Upper lobe of right lung (tissue), 1 donor: ENCODE results near the gene PPP1R27. TPM values are rescaled to one million over a fixed set of nuclear protein-coding genes. Genes with fewer than 3 reads are reported as not detected.

ENCODE experiments used
- ATAC-seq: fragments of 200-7000 bp; cut with Tn5 transposase; one replicate; pipeline ENCODE4 v1.9.1; 2020; ENCODE audit warnings: mild to moderate bottlenecking, moderate library complexity
- DNase-seq: peaks from one replicate; pipeline ENCODE4 v3.0.0-alpha.2; 2020
- H3K27ac ChIP-seq: fragments of 200-600 bp; one replicate; pipeline ENCODE4 v1.8.0; 2022
- H3K27me3 ChIP-seq: fragments of 200-600 bp; one replicate; pipeline ENCODE4 v1.8.0; 2022; ENCODE audit warnings: mild to moderate bottlenecking
- H3K36me3 ChIP-seq: fragments of 200-600 bp; one replicate; pipeline ENCODE4 v1.8.0; 2022
- H3K4me1 ChIP-seq: fragments of 200-600 bp; one replicate; pipeline ENCODE4 v1.8.0; 2022
- H3K4me3 ChIP-seq: fragments of 200-600 bp; one replicate; pipeline ENCODE4 v1.8.0; 2022; ENCODE audit warnings: mild to moderate bottlenecking
- H3K9me3 ChIP-seq: fragments of 200-600 bp; one replicate; pipeline ENCODE4 v1.8.0; 2022
- CTCF ChIP-seq: fragments of 200-600 bp; IDR thresholded peaks from one replicate; pipeline ENCODE4 v1.8.0; 2022; ENCODE audit warnings: antibody characterized with exemption
- intact Hi-C: fragments of 100-400 bp; cut with DNase I; formaldehyde crosslinking; loops from one replicate; pipeline ENCODE4 v1.11.0; 2022
- total RNA-seq: library from RNA; stranded (reverse); fragmentation: NEBNext Ultra II Directional; extraction: Animal tissue kit (Norgen Biotek cat#: 25700); gene quantifications from one replicate; pipeline ENCODE4 v1.2.1, GENCODE V29; 2021
- donor health status: DM: no; HTN: yes; CAD: no; lungs with severe emphysema.

Gene PPP1R27
- total RNA-seq, 1 donor from 2014 or later = not detected

GRCh38 chr17:81867991-81868673, 33.3 kb upstream of the PPP1R27 start:
- intact Hi-C loops = no loop called here
- Histone ChIP-seq H3K4me1 (peaks cover 43% of the 10 kb centered on the region), H3K27ac (no peak overlapping the region), H3K36me3 (peaks cover 19% of the 10 kb centered on the region), H3K27me3 (no peaks in the 10 kb centered on the region), H3K4me3 (no peak overlapping the region), H3K9me3 (no peaks in the 10 kb centered on the region)
- no peak for TF ChIP-seq CTCF
- DNase-seq (no peak), ATAC-seq (no peak)

GRCh38 chr17:81867170-81867990, 32.5 kb upstream of the PPP1R27 start:
- no peak overlapping the region for H3K4me3 ChIP-seq
- H3K9me3 ChIP-seq = no peaks in the 10 kb centered on the region
- H3K27ac ChIP-seq = peak overlapping the region; percentile 58
- DNase-seq (no peak), ATAC-seq (no peak)
- H3K27me3 ChIP-seq = no peaks in the 10 kb centered on the region
- TF ChIP-seq CTCF = no peak
- peaks cover 35% of the 10 kb centered on the region for H3K4me1 ChIP-seq
- intact Hi-C loops = no loop called here
- H3K36me3 ChIP-seq = peaks cover 19% of the 10 kb centered on the region

GRCh38 chr17:81866440-81867169, 31.8 kb upstream of the PPP1R27 start:
- peaks cover 19% of the 10 kb centered on the region for H3K36me3 ChIP-seq
- no peaks in the 10 kb centered on the region for H3K27me3 ChIP-seq
- no peaks in the 10 kb centered on the region for H3K9me3 ChIP-seq
- ATAC-seq (no peak), DNase-seq (no peak)
- peak overlapping the region; percentile 58 for H3K27ac ChIP-seq
- intact Hi-C loops = no loop called here
- no peak overlapping the region for H3K4me3 ChIP-seq
- H3K4me1 ChIP-seq = peaks cover 41% of the 10 kb centered on the region
- no peak for TF ChIP-seq CTCF

- Histone ChIP-seq H3K4me1 (peaks cover 42% of the 10 kb centered on the region), H3K27ac (peak overlapping the region; percentile 24), H3K4me3 (no peak overlapping the region), H3K27me3 (no peaks in the 10 kb centered on the region), H3K36me3 (peaks cover 19% of the 10 kb centered on the region), H3K9me3 (no peaks in the 10 kb centered on the region)
- no peak for TF ChIP-seq CTCF
- intact Hi-C loops = no loop called here
- ATAC-seq = no peak
- no peak for DNase-seq
Measured at GRCh38 chr17:81865733-81866439, 31.0 kb upstream of the PPP1R27 start.

GRCh38 chr17:81865358-81865732, 30.5 kb upstream of the PPP1R27 start:
- no peak for ATAC-seq
- peaks cover 19% of the 10 kb centered on the region for H3K36me3 ChIP-seq
- no peak for DNase-seq
- no peak for TF ChIP-seq CTCF
- intact Hi-C loops = no loop called here
- H3K4me3 ChIP-seq = no peak overlapping the region
- H3K27me3 ChIP-seq = no peaks in the 10 kb centered on the region
- H3K9me3 ChIP-seq = no peaks in the 10 kb centered on the region
- H3K4me1 ChIP-seq = peaks cover 42% of the 10 kb centered on the region
- no peak overlapping the region for H3K27ac ChIP-seq
